ENCODE data around the gene SYNDIG1.

Gene SYNDIG1

DNA sequence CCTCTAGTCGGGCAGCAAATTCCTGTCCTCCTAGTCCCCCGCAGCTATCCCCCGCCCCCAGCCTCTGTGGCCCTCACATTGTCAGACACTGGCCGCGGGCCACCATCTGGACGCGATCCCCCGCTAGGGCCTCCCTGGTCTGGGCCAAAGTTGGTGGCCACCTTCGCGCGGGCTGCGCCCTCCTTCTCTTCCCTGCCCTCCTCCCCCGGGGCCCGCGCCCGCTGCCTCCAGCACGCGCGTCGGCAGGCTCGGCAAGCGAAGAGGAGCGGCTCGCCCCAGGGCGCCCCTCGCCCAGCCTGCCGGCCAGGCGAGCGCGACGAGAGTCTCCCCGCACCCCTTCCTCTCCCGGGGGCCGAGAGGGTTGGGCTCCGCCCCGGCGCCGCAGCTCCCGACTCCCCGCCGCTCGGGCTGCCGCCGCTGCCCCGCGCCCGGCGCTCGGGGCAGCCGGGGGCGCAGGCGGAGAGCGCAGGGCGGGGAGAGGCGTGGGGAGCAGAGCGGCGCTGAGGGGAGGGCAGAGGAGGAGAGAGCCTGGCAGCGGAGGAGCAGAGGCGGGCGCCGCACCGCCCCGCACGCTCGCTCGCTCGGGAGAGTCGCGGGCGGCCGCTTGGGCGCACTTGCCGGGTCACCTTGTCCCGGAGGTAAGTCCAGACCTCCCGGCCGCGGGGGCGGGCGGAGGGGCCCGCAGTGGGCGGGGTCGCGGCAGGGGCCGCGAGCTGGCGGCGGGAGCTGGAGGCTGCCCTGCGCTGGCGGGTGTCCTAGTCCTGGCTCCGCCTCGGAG is at the start of gene SYNDIG1:
SYNDIG1 (plus strand) TSS at position 514 of the 778 bp plus-strand sequence. CDS start 73,469 bp downstream, outside the sequence.
- no peak for DNase-seq (ENCODE audit: low read depth in 2 of 2)

DNA sequence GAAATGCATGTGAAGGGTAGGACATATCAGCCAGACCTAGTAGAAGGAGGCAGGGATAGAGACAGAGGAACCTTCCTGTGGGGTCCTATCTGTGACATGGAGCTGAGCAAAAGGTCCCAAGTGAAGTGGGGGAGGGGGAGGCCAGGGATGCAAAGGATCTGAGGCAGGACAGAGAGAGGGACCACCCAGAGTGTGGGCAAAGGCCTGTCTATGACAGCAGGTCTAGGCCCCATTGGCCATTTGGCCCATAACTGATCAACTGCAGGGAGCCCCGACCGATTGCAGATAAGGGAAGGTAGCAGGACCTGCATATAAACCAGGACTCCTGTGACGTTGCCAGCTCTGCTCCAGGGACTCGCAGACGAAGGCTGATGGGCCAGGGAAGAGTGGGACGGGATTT is 49.6 kb upstream of the SYNDIG1 start:
- no peak for DNase-seq (ENCODE audit: low read depth in 2 of 2)

DNA sequence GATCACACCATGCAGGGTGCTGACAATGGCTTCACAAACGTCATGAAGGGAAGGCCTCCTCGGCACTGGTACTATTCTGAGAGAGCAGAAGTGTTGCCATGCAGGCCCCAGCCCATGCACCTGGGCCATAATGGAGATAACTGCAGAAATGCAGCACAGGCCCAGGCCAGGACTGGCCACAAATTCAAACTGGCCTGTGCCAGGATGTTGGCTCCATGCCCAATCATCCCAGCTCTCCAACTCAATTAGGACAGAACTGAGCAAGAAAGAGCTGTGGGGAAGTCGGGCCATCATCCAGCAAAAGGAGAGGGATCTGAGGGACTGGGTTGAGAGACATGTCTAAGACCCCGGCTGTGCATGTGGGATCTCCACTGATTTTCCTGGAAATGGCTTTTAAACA is 48.9 kb upstream of the SYNDIG1 start:
- DNase-seq (ENCODE audit: low read depth in 2 of 2) = no peak

DNA sequence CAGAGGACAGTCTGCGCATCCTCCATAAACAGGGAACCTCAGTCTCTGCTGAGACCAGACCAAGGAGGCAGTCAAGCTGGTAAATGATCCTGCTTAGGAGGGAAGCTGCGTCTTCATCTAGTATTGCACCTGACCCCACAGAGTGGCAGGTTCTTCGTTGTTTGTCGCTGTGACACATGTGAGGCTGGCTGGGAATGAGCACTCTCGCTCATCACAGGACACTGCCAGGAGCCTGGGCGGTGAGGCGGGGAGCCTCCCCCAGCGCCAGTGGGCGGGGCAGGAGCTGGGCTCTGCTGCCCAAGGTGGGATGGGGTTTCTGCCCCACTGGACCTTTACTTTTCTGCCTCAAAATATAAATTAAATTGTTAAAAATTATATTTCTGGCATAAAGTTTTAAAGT is 48.4 kb upstream of the SYNDIG1 start:
- DNase-seq (ENCODE audit: low read depth in 2 of 2) = no peak

DNA sequence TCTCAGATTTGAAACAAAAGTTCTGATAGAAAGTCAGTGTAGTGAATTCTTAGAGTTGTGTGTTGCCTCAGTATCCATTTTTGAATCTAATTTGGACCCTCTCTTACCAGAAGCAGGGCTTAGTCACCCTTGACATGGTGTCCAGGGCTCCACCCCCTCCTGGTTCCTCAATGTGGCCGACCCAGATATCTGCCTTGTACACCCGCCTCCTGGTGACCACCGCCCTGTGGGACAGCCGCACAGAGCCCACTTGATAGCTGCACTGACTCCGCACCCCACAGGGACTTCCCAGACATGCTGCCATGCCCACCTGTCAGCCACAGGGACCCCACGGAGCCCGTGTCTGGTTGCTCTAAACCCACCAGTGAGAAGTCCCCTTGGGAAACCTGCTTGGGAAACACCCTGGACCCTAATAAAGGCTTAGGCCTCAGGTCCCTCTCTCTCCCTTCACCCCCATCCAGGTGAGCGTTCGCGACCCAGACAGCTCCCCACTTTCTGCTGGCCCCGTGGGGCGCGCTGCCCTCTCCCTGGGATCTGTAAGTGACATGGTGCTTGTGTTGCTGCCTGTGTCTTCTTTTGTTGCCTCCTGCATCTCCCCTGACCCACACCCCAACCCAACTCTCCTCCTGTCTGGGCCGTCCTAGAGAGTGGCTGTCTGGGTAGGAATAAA is 47.2 kb upstream of the SYNDIG1 start:
- no peak for DNase-seq (ENCODE audit: low read depth in 2 of 2)

DNA sequence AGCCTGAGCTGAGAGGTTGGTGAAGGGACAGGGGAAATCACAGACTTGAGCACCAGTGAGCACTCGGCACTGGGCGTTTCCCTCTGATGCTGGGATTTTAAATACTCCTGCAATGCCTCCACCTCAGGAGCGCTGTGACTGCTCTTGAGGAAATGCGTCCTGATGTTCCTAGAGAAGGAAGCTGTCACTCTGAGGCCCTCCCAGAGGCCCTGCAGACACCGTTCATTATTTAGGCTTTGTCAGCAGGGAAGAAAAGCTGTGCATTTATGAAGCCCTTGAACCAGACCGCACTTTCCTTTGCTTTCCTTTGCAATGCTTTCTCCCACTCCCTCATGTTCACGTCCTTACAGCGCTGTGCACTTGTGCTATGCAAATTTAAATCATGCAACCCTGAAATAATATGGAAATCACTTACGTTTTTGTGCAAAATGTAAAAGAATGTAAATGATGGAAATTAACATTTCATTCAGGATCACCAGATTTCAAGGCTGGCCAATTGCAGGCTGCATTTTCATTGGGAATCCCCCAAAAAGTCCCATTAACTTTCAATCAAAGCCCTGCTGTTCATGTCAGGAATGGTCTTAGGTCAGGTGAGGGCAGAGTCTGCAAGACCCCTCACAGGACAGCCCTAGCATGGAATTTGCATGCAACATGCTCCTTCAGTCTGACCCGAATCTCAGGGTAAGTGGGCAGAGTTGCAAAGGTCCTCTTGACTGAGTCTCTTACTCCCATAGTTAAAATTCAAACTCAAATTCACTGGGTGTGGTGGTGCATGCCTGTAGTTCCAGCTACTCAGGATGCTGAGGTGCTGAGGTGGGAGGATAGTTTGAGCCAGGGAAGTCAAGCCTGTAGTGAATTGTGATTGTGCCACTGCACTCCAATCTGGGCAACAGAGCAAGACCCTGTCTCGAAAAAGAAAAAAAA is 45.8 kb upstream of the SYNDIG1 start:
- DNase-seq (ENCODE audit: low read depth in 2 of 2) = no peak

DNA sequence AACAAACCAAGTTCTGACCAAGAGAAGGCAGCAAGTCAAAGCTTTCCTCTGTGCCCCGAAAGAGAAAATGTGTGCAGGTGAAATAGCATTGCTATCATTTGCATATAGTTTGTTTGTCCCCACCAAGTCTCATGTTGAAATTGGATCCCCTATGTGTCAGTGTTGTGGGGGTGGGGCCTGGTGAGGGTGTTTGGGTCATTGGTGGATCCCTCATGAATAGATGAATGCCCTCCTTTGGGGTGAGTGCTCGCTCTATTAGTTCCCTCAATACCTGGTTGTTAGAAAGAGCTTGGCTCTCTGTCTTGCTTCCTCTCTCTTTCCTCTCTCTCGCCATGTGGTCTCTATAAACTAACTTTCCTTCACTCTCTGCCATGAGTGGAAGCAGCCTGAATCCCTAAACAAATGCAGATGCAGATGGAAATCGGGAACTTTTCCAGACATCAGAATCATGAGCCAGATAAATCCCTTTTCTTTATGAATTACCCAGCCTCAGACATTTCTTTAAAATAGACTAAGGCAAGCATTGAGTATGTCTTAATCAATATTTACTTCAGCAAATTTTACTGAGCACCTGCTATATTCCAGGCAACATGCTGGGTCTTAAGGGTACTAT is 43.8 kb upstream of the SYNDIG1 start:
- no peak for DNase-seq (ENCODE audit: low read depth in 2 of 2)

DNA sequence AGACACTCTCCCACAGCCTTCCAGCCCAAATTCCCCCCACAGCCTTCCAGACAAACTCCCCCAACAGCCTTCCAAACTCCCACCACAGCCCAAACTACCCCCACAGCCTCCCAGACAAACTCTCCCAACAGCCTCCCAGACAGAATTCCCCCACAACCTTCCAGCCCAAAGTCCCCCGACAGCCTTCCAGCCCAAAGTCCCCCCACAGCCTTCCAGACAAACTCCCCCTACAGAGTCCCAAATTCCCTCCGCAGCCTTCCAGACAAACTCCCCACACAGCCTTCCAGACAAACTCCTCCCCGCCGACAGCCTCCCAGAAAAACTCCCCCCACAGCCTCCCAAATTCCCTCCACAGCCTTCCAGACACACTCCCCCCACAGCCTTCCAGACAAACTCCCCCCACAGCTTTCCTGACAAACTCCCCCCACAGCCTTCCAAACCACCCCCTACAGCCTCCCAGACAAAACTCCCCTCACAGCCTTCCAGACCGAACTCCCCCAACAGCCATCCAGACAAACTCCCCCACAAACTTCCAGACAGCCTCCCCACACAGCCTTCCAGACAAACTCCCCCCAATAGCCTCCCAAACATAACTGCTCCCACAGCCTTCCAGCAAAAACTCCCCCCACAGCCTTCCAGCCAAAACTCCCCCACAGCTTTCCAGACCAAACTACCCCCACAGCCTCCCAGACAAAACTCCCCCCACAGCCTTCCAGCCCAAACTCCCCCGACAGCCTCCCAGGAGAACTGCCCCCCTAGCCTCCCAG is 38.0 kb upstream of the SYNDIG1 start:
- no peak for DNase-seq (ENCODE audit: low read depth in 2 of 2)

DNA sequence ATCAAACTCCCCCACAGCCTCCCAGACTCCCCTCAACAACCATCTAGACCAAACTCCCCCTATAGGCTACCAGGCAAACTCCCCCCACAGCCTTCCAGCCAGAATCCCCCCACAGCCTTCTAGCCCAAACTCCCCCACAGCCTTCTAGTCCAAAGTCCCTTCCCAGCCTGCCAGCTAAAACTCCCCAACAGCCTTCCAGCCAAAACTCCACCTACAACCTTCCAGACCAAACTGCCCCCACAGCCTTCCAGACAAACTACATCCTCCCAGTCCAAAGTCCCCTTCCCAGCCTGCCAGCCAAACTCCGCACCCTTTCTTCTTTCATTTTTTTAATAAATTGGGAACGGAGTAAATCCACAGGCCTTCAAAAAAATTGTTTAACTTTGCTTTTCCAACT is 37.4 kb upstream of the SYNDIG1 start:
- DNase-seq (ENCODE audit: low read depth in 2 of 2) = no peak

DNA sequence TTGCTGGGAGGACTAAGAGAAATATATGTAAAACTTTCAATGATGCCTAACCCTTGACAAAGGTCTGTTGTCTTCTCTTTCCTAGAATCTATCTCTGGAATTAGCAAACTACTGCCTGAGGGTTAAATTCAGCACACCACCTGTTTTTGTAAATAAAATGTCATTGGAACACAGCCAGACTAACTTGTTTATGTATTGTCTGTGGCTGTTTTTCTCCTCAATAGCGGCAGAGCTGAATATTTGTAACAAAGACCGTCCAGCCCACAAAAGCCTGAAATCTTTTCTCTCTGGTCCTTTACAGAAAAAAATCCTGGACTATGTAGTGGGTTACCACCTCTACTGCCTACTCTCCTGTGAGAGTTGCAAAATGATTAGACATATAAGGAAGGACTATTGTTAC is 33.3 kb upstream of the SYNDIG1 start:
- DNase-seq (ENCODE audit: low read depth in 2 of 2) = no peak

DNA sequence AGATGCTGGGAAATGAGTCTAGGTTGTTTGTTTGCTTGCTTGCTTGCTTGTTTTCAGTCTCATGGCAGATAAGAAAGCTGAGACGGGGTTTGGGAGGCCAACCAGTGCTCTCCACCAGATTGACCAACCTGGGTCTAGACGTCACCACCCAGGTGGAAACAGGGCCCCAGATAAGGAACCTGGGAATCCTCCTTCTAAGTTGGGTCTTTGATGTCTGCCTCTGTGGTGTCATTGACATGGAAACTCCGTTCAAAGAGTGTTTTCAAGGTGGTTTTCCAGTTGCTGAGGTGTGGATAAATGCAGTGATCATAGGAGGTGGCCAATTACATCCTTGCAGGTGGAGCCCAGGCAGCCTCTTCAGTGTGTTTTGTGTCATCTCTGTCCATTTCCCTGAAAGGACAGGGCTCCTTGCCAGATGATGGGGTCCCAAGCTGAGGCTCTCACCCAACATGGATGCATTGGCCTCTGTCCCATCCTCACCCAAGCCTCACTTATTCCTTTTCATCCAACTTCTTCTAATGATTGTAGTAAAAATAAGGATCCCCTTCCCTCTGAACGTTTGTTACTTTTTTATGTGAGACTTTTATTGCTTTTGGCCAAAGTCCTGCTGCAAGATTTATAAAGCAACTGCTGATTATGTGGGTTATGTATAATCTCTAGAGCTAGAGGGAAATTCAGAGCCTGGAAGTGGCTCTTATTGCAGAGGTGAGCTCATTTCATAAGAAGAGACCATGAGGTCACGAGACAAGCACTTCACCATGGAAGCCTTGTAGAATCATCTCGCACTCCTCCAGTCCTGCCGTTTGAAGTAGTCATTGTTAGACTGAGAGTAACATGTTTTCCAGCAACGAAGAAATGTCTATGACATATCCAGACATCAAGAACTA is 32.0 kb upstream of the SYNDIG1 start:
- no peak for DNase-seq (ENCODE audit: low read depth in 2 of 2)

DNA sequence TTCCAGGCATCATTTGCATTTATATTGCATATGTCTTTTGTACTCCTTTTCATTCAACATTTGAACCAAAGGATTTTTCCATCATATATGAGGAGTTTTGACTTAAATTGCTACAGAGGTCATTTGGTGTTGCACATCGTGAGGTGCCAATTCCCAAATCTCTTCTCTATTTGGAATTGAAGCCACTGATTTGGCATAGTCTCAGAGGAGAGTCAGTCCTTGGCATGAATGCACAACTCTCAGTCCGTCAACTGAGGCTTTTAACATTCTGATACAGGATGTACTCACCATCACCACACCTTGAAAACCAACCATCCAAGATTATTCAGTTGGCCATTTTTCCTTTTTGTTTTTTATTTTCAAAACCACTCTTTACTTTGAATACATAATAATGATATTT is 31.1 kb upstream of the SYNDIG1 start:
- no peak for DNase-seq (ENCODE audit: low read depth in 2 of 2)

DNA sequence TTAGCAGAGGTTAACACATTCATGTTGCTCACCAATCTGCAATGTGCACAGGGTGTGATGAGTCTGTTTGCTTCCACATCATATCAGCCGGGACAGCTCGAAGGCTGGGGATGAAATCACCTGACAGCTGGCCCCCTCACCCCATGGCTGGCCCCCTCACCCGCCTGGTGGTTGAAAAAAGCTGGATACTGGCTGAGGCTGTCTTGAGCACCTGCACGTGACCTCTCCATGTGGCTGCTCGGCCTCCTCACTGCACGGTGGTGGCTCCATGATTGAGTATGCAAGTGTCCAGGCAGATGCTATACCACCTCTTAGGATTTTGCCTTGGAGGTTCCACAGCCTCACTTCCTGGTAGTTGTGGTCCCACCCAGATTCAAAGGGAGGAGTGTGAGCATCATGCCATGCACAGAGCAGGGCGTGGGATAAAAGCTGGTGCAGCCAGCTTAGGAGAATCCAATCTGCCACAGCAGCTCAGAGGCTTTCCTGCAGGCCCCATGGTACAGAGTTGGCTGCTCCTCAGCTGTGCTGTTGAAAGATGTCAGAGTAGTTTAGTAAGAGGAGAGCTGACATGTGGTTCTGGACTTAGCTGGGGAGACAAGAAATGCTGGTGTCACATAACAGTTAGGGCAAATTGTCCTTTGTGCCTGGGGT is 29.6 kb upstream of the SYNDIG1 start:
- DNase-seq (ENCODE audit: low read depth in 2 of 2) = no peak

DNA sequence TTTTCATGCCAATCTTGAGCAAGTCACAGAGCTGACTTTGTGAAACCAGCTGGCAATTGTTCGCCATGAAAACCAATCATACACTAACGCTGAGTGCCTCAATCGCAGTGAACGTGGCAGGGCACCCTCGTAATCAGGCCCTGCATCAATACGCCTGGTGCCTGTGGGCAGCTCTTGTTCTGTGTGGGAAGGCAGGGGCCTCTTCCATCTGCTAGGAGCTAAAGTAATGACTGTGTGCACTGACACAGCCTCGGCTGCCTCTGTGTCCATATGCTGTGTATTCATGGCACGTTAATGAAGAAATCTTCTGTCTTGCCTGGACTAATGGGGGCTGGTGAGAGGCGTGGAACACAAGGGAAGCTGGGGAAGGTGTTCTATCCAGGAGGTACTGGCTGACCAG is 27.8 kb upstream of the SYNDIG1 start:
- DNase-seq (ENCODE audit: low read depth in 2 of 2) = no peak

DNA sequence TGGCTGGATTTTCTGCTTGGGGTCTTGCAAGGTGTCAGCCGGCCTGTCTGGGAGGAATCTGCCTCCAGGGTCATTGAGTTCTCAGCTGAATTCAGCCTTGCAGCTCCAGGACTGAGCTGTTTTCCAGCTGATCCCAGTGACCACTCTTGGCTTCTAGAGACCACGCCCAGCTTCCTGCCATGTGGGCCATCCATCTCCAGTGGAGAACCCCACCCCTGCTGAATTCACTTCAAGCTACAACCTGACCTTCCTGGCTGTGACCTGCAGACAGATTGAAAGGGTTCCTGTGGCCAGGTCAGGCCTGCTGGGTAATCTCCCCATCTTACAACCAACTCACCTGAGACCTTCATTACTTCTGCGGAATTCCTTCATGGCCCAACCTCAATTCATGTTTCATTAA is 26.5 kb upstream of the SYNDIG1 start:
- DNase-seq (ENCODE audit: low read depth in 2 of 2) = no peak

DNA sequence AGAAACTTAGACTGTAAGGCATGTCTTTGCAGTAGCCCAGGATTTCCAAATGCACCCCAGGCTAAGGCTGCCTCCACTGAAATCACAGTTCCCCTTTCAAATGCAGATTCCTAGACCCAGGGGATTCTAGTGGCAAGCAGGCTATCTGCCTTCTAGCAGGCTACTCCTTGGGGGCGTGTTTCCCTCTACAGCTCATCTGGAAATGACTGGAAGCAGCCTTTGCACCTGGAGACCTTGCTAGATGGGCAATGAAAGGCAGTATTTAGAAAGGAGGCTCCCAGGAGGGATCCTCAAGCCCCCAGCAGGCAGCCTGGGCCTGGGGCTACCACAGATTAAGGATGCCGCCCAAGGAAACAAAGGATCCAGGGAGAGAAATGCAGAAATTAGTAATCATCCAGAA is 26.0 kb upstream of the SYNDIG1 start:
- DNase-seq (ENCODE audit: low read depth in 2 of 2) = no peak

DNA sequence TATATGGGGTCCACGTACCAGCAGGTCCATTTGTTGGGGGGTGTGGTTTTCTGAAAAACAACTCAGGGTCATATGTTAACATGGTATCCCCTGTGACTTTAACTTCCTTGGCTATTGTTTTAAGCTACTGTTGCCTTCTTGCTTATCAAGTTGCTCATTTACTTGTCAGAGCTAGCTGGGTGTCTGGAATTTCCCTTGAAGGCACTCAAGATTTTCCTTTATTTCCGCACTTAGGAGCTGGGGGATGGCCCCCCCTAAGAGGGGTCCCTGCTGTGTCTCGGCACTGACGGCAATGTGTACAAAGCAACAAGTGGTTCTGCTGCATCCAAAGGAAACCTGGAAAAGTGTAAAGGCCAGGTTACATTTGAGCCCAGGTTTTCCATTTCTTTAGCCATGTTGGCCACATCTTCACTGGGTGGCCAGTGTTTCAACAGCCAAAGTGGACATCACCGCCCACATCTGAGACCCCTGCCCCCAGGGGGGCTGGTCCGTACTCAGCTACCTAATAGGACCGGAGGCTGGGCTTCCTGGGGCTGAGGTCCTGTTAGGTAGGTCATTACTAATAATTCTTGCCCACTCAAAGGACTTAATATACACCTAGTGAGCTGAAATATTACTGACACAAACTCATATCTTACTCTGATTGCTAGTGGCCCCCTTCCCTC is 24.8 kb upstream of the SYNDIG1 start:
- DNase-seq (ENCODE audit: low read depth in 2 of 2) = no peak

DNA sequence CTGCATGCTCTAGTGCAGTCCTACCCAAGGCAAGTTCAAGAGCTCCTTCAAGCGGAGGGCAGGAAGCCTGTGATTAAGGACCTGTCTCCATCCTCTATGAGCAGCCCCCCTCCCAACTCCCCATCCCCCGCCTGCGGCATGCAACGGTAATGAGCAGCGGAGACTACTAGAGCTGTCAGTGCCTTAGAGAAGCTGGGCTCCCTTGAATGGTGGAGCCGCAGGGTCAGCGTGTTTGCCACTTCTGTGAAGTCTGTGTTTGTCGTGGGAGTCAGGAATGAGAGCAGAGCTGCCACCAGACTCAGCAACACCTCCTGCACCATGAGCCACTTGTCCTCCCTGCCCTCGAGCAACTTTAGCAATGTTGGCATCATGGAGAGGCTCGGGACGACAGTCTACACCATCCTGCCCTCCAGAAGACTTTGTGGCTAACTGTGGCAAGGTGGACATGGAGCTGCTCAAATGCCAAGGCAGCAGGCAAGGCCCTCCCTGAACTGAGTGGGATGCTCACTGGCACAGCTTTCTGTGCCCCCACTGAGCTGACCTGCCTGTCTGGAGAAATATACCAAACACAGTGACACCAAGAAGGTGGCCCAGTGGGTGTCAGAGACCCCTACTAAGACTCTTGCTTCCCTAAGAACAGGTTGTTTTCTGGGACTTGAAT is 23.8 kb upstream of the SYNDIG1 start:
- no peak for DNase-seq (ENCODE audit: low read depth in 2 of 2)

DNA sequence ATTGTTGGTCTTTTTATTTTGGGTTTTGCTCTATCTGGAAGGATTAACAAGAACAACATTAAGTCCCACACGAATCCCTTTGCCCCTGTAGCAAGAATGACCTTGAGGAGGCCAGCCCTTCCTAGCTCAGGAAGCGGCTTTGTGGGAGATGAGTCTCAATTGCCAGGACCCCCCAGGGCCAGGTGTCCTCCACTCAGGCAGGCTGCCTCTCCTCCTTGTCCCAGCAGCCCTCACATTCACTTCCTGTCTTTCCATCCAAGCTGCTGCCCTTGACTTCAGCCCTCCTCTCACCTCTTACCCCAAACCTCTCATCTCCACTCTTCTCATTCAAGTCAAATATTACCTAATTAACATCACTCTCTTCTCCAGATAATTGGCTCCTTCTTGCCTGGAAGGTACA is 22.6 kb upstream of the SYNDIG1 start:
- no peak for DNase-seq (ENCODE audit: low read depth in 2 of 2)

Measured in stimulated activated CD4-positive, alpha-beta T cell treated with anti-CD3 and anti-CD28 coated beads, Interleukin-15, amount 100 ng/mL, for 48 hours (primary cell).